Stomach (tissue), 4 donors: Measurements from ENCODE around the gene GPR152.

Experiments used
- CTCF ChIP-seq, 7 experiments: fragments of 450-650 bp in 4 of 7; fragments of 200-600 bp in 3 of 7; sonication (generic) in 3 of 7; IDR thresholded peaks; one replicate each; pipeline ENCODE4 v1.5.1; 2016 to 2019; ENCODE audit warnings: antibody characterized with exemption in 7 of 7, control low read depth in 2 of 7, mild to moderate bottlenecking in 1 of 7
- POLR2A ChIP-seq, 4 donors: fragments of 450-650 bp; IDR thresholded peaks; one replicate each; pipeline ENCODE4 v1.6.1; 2016; ENCODE audit warnings: antibody characterized with exemption in 4 of 4, control low read depth in 2 of 4, mild to moderate bottlenecking in 1 of 4, moderate library complexity in 1 of 4
- POLR2AphosphoS5 ChIP-seq, 3 donors: sonication (generic); formaldehyde crosslinking; IDR thresholded peaks; one replicate each; pipeline ENCODE4 v1.6.1; 2016; ENCODE audit warnings: antibody characterized with exemption in 3 of 3

DNA sequence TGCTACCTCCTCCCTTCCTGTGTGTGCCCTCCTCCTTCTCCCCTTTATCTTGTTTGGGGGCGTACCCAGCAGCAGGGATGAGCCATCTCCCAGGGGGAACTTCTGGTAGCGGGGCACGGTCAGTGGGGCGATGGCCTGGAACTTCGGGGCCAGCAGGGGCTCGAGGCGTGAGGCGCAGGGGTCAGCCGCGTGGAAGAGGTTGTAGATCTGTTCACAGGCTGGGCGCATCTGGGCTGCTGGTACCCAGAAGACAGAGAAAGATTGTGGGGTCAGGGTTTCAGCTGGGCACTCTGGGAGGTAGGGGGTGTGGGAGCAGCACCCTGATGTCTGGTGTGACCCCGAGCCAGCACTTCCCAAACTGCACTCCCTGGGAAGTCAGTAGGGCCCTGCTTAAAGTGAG, 43.6 kb upstream of the GPR152 start:
- TF ChIP-seq CTCF (IDR thresholded peaks at IDR 0.05) (no peak), POLR2AphosphoS5 (IDR thresholded peaks at IDR 0.05) (no peak), POLR2A (IDR thresholded peaks at IDR 0.05) (no peak)
